ENCODE results near the gene C2orf76.

Gene C2orf76

GRCh38 chr2:119323459-119323858 is 43.2 kb downstream of the C2orf76 start:
- Histone ChIP-seq H3K9me3 (no peaks in the 10 kb centered on the region), H3K4me1 (no peaks in the 10 kb centered on the region), H3K36me3 (no peaks in the 10 kb centered on the region), H3K27me3 (no peaks in the 10 kb centered on the region), H3K4me3 (ENCODE audit: low read depth, low read length) (no peak overlapping the region)
- no peak for TF ChIP-seq CTCF (IDR thresholded peaks at IDR 0.05; ENCODE audit: low read depth, low read length)
- DNase-seq: no peak

- H3K27me3 ChIP-seq: no peaks in the 10 kb centered on the region
- TF ChIP-seq CTCF (IDR thresholded peaks at IDR 0.05; ENCODE audit: low read depth, low read length): no peak
Measured at GRCh38 chr2:119319593-119319992, 47.0 kb downstream of the C2orf76 start.

GRCh38 chr2:119317554-119317953 is 49.1 kb downstream of the C2orf76 start:
- TF ChIP-seq CTCF (IDR thresholded peaks at IDR 0.05; ENCODE audit: low read depth, low read length): no peak
- Histone ChIP-seq H3K4me1 (no peaks in the 10 kb centered on the region), H3K9me3 (no peaks in the 10 kb centered on the region)

More at GRCh38 chr2:119319593-119319992, 47.0 kb downstream of the C2orf76 start:
- DNase-seq: no peak
- no peaks in the 10 kb centered on the region for H3K36me3 ChIP-seq
- H3K4me1 ChIP-seq: no peaks in the 10 kb centered on the region
- no peak overlapping the region for H3K4me3 ChIP-seq (ENCODE audit: low read depth, low read length)
- no peaks in the 10 kb centered on the region for H3K9me3 ChIP-seq

GRCh38 chr2:119316066-119316465 is 50.6 kb downstream of the C2orf76 start:
- Histone ChIP-seq H3K36me3 (no peaks in the 10 kb centered on the region), H3K4me1 (no peaks in the 10 kb centered on the region), H3K27me3 (no peaks in the 10 kb centered on the region), H3K4me3 (ENCODE audit: low read depth, low read length) (no peak overlapping the region), H3K9me3 (no peaks in the 10 kb centered on the region)
- TF ChIP-seq CTCF (IDR thresholded peaks at IDR 0.05; ENCODE audit: low read depth, low read length): no peak
- DNase-seq: no peak

More at GRCh38 chr2:119317554-119317953, 49.1 kb downstream of the C2orf76 start:
- DNase-seq: no peak
- no peaks in the 10 kb centered on the region for H3K36me3 ChIP-seq
- no peaks in the 10 kb centered on the region for H3K27me3 ChIP-seq
- no peak overlapping the region for H3K4me3 ChIP-seq (ENCODE audit: low read depth, low read length)

GRCh38 chr2:119315241-119315925 is 51.3 kb downstream of the C2orf76 start:
- DNase-seq: no peak

More at GRCh38 chr2:119315241-119315925, 51.3 kb downstream of the C2orf76 start:
- H3K9me3 ChIP-seq: no peaks in the 10 kb centered on the region
- no peak overlapping the region for H3K4me3 ChIP-seq (ENCODE audit: low read depth, low read length)
- no peak for TF ChIP-seq CTCF (IDR thresholded peaks at IDR 0.05; ENCODE audit: low read depth, low read length)
- no peaks in the 10 kb centered on the region for H3K4me1 ChIP-seq
- no peaks in the 10 kb centered on the region for H3K27me3 ChIP-seq
- no peaks in the 10 kb centered on the region for H3K36me3 ChIP-seq
